HG03060 (cell line): ENCODE results near the gene AMH.

ENCODE experiments used
- ATAC-seq: cut with Tn5 transposase; IDR thresholded peaks from one replicate; pipeline ENCODE4 v1.9.1; 2021; ENCODE audit warnings: low read depth, moderate number of reproducible peaks; ENCODE audit not compliant: unreplicated experiment

AMH gene

GRCh38 chr19:2282862-2283237, 33.7 kb downstream of the AMH start:
- no peak for ATAC-seq

GRCh38 chr19:2283835-2284507, 34.8 kb downstream of the AMH start:
- no peak for ATAC-seq

- ATAC-seq = no peak
These were observed 37.4 kb downstream of the AMH start for GRCh38 chr19:2286402-2287140.

GRCh38 chr19:2287585-2288337, 38.6 kb downstream of the AMH start:
- ATAC-seq = no peak

GRCh38 chr19:2288338-2288817, 39.3 kb downstream of the AMH start:
- ATAC-seq = no peak

- ATAC-seq = no peak
These were observed 39.9 kb downstream of the AMH start for GRCh38 chr19:2288818-2289713.

GRCh38 chr19:2289714-2290435, 40.8 kb downstream of the AMH start:
- no peak for ATAC-seq

- ATAC-seq = no peak
These were observed 41.5 kb downstream of the AMH start for GRCh38 chr19:2290441-2291184.

GRCh38 chr19:2291185-2291751, 42.1 kb downstream of the AMH start:
- ATAC-seq = no peak

- ATAC-seq = no peak
These were observed 45.7 kb downstream of the AMH start for GRCh38 chr19:2294687-2295335.

GRCh38 chr19:2296141-2296540, 47.0 kb downstream of the AMH start:
- no peak for ATAC-seq

GRCh38 chr19:2300533-2300932, 51.4 kb downstream of the AMH start:
- no peak for ATAC-seq
